SK-N-SH (cell line): Measurements from ENCODE around the gene GRXCR2. TPM values are rescaled to one million over a fixed set of nuclear protein-coding genes. Genes with fewer than 3 reads are reported as not detected.

Source experiments
- CTCF ChIA-PET: fragments of 300-600, 350-600 bp; formaldehyde crosslinking; extraction: SDS; loops from one replicate; lab custom pipeline; 2021; lab: Yijun Ruan, JAX
- POLR2A ChIA-PET: fragments of 350-600 bp; sonication (Branson Sonifier 250); formaldehyde crosslinking; extraction: SDS; loops from one replicate; lab custom pipeline; 2020; ENCODE audit warnings: antibody characterized with exemption, inconsistent platforms; lab: Yijun Ruan, JAX
- DNase-seq: peaks from one replicate; pipeline ENCODE4 v3.0.0; 2012
- H2AFZ ChIP-seq: fragments of 200-600 bp; sonication (generic); 2 replicates; pipeline ENCODE4 v1.8.1; 2016; ENCODE audit warnings: antibody characterized with exemption, mild to moderate bottlenecking, low read depth
- H3F3A ChIP-seq: fragments of 200-600 bp; sonication (generic); replicated peaks from 2 replicates; pipeline ENCODE3; 2016; ENCODE audit warnings: antibody characterized with exemption, mild to moderate bottlenecking; ENCODE audit not compliant: insufficient read depth
- H3K27ac ChIP-seq, 2 experiments: fragments of 200-500 bp in 1 of 2; fragments of 200-600 bp in 1 of 2; sonication (Bioruptor generic) in 1 of 2; sonication (generic), shearing (Covaris generic) in 1 of 2; 2 replicates each; pipeline versions ENCODE4 v1.5.1 to v1.6.1; 2014 to 2016; ENCODE audit warnings: low read depth in 2 of 2, inconsistent platforms in 1 of 2, low read length in 1 of 2, mild to moderate bottlenecking in 1 of 2, mixed read lengths in 1 of 2
- H3K27me3 ChIP-seq: fragments of 200-600 bp; sonication (generic), shearing (Covaris generic); 2 replicates; pipeline ENCODE4 v1.6.1; 2016; ENCODE audit warnings: mixed run types; ENCODE audit not compliant: insufficient read depth
- H3K36me3 ChIP-seq, 2 experiments: fragments of 200-500 bp in 1 of 2; fragments of 200-600 bp in 1 of 2; sonication (Bioruptor generic) in 1 of 2; sonication (generic) in 1 of 2; replicated peaks in 1 of 2; 2 replicates each; pipeline versions ENCODE3 to v1.5.1; 2014 to 2016; ENCODE audit warnings: low read length in 1 of 2, mild to moderate bottlenecking in 1 of 2; ENCODE audit not compliant: insufficient read depth in 2 of 2, control insufficient read depth in 1 of 2
- H3K4me1 ChIP-seq, 2 experiments: fragments of 200-500 bp in 1 of 2; fragments of 200-600 bp in 1 of 2; sonication (Bioruptor generic) in 1 of 2; sonication (generic), shearing (Covaris generic) in 1 of 2; 2 replicates each; pipeline versions ENCODE4 v1.5.1 to v1.6.1; 2014 to 2016; ENCODE audit warnings: low read depth in 1 of 2, low read length in 1 of 2, mixed run types in 1 of 2; ENCODE audit not compliant: insufficient read depth in 2 of 2, control insufficient read depth in 1 of 2
- H3K4me2 ChIP-seq: fragments of 200-600 bp; sonication (generic), shearing (Covaris generic); 2 replicates; pipeline ENCODE4 v1.6.1; 2017; ENCODE audit warnings: mixed run types
- H3K4me3 ChIP-seq, 2 experiments: fragments of 200-500 bp in 1 of 2; fragments of 200-600 bp in 1 of 2; sonication (Bioruptor generic) in 1 of 2; sonication (generic), shearing (Covaris generic) in 1 of 2; 2 replicates each; pipeline versions ENCODE4 v1.5.1 to v1.8.1; 2014 to 2016; ENCODE audit warnings: low read depth in 2 of 2, inconsistent platforms in 1 of 2, low read length in 1 of 2, mild to moderate bottlenecking in 1 of 2, mixed read lengths in 1 of 2, moderate library complexity in 1 of 2
- H3K79me2 ChIP-seq: fragments of 200-600 bp; sonication (generic); 2 replicates; pipeline ENCODE4 v1.8.1; 2017; ENCODE audit warnings: mild to moderate bottlenecking; ENCODE audit not compliant: insufficient read depth
- H3K9ac ChIP-seq: fragments of 200-600 bp; sonication (generic); 2 replicates; pipeline ENCODE4 v1.6.1; 2017; ENCODE audit warnings: mixed run types
- H3K9me2 ChIP-seq: fragments of 200-600 bp; sonication (generic); 2 replicates; pipeline ENCODE4 v1.6.1; 2017; ENCODE audit warnings: mixed run types
- H3K9me3 ChIP-seq: fragments of 200-600 bp; sonication (generic); 2 replicates; pipeline ENCODE4 v1.6.1; 2017; ENCODE audit warnings: mixed run types, mild to moderate bottlenecking, moderate library complexity
- H4K20me1 ChIP-seq: fragments of 200-600 bp; sonication (generic); 2 replicates; pipeline ENCODE4 v1.6.1; 2017; ENCODE audit warnings: mild to moderate bottlenecking, mixed run types; ENCODE audit not compliant: insufficient read depth
- ELF1 ChIP-seq: IDR thresholded peaks from 2 replicates; pipeline ENCODE4 v1.4.0; 2012
- FOSL2 ChIP-seq: IDR thresholded peaks from 2 replicates; pipeline ENCODE4 v1.4.0; 2012; ENCODE audit warnings: low read depth, mild to moderate bottlenecking, moderate library complexity, borderline replicate concordance
- MXI1 ChIP-seq: IDR thresholded peaks from 2 replicates; pipeline ENCODE4 v1.6.1; 2012; ENCODE audit warnings: mild to moderate bottlenecking, low read depth, low read length, improper control_type of control experiment
- NRF1 ChIP-seq: IDR thresholded peaks from 2 replicates; pipeline ENCODE4 v1.6.1; 2012; ENCODE audit warnings: low read depth, mild to moderate bottlenecking, low read length
- SIN3A ChIP-seq: IDR thresholded peaks from 2 replicates; pipeline ENCODE4 v1.6.1; 2012; ENCODE audit warnings: low read depth, mild to moderate bottlenecking, low read length, moderate library complexity, borderline replicate concordance
- SMC3 ChIP-seq: IDR thresholded peaks from 2 replicates; pipeline ENCODE4 v1.6.1; 2012; ENCODE audit warnings: low read depth, low read length, improper control_type of control experiment
- WGBS: methylation state at CpG from one replicate; pipeline ENCODE4 v1.1.6; 2017; ENCODE audit warnings: low lambda C conversion rate; 5-methylcytosine and 5-hydroxymethylcytosine counted together
- polyA plus RNA-seq, 3 experiments: library from polyadenylated mRNA; depleted of rRNA; stranded (reverse); fragments of >200 nt; gene quantifications; 2 replicates each; pipeline ENCODE4 v1.2.3, GENCODE V29; 2012
- TF ChIP-seq, protein P1 (sequence below): fragments of 200-600 bp; sonication (generic); IDR thresholded peaks from 2 replicates; pipeline ENCODE4 v1.6.1; 2017; ENCODE audit warnings: antibody characterized with exemption, mild to moderate bottlenecking, moderate library complexity
- TF ChIP-seq, protein P2 (sequence below): fragments of 150-350 bp; IDR thresholded peaks from 2 replicates; pipeline ENCODE4 v1.6.1; 2016; ENCODE audit warnings: mild to moderate bottlenecking, low read depth, low read length
- TF ChIP-seq, protein P3 (sequence below): IDR thresholded peaks from 2 replicates; pipeline ENCODE4 v1.4.0; 2012; ENCODE audit warnings: low read depth, borderline replicate concordance
- TF ChIP-seq, protein P4 (sequence below): IDR thresholded peaks from 2 replicates; pipeline ENCODE4 v1.4.0; 2012; ENCODE audit warnings: low read depth

Gene GRXCR2
- polyA plus RNA-seq, 1 of the 3 experiments (the other 2 are of a cell fraction) = not detected

DNA sequence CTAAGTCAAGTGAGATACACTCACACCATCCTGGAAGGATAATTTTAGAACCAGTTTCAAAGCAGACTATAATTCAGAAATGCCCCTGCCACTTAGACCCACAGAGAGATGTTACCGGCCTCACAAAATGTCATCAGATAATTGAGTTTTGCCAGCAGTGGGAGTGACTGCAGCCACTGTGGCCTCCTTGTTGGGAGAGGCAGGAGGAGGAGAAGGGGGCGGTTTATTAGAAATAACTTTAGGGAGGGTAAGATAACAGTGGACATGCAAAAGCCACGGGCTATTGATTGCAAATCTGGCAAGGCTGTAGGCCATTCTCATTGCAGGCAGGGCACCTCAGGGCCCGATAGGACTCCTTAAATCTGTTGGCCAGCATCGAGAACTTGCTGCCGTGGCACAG is 13.4 kb downstream of the GRXCR2 start:
- peaks cover 0 to 13% of the 10 kb centered on the region in 2 experiments; a peak in 3 of 4 replicates for H3K4me1 ChIP-seq
- H3F3A ChIP-seq = peaks cover 4% of the 10 kb centered on the region
- no peaks in the 10 kb centered on the region for H3K27me3 ChIP-seq
- ChIA-PET POLR2A (no interaction called here), CTCF (no interaction called here)
- no peak overlapping the region for H3K4me2 ChIP-seq
- H2AFZ ChIP-seq = peak overlapping the region; percentile 48; the same call in 1 of the 2 replicates
- H3K9me2 ChIP-seq = no peaks in the 10 kb centered on the region
- no peak overlapping the region for H3K27ac ChIP-seq
- no peak for DNase-seq
- H3K4me3 ChIP-seq = no peak overlapping the region; a peak in 1 of 4 replicates
- WGBS = 76% methylated on average over 6 of the region's 6 CpGs
- no peaks in the 10 kb centered on the region for H3K36me3 ChIP-seq
- H3K9me3 ChIP-seq = no peaks in the 10 kb centered on the region
- H3K9ac ChIP-seq = no peak overlapping the region
- H3K79me2 ChIP-seq = no peaks in the 10 kb centered on the region
- H4K20me1 ChIP-seq = no peaks in the 10 kb centered on the region
- TF ChIP-seq, protein P1, sequence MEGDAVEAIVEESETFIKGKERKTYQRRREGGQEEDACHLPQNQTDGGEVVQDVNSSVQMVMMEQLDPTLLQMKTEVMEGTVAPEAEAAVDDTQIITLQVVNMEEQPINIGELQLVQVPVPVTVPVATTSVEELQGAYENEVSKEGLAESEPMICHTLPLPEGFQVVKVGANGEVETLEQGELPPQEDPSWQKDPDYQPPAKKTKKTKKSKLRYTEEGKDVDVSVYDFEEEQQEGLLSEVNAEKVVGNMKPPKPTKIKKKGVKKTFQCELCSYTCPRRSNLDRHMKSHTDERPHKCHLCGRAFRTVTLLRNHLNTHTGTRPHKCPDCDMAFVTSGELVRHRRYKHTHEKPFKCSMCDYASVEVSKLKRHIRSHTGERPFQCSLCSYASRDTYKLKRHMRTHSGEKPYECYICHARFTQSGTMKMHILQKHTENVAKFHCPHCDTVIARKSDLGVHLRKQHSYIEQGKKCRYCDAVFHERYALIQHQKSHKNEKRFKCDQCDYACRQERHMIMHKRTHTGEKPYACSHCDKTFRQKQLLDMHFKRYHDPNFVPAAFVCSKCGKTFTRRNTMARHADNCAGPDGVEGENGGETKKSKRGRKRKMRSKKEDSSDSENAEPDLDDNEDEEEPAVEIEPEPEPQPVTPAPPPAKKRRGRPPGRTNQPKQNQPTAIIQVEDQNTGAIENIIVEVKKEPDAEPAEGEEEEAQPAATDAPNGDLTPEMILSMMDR = no peak
- TF ChIP-seq, all 33 proteins: peak for 0

DNA sequence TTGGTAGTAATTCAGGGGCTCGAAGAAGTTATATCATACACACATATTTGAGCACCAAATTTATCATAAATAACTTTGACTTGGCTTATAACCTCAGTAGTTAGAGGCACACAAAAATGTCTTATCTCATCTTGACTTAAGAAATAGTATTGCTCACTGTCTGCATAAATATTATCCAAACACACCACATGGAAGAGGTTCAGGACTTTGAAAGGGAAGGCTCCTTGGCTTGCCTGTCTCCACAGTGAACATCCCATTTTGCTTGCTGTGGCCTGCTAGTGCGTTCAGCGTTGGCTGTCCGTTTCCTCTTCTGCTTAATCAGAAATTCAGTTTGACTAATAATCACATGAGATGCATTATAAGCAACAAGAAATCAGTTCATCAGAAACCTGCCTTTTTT is 13.9 kb downstream of the GRXCR2 start:
- WGBS = 84% methylated on average over 4 of the region's 4 CpGs
- CTCF ChIA-PET = no interaction called here

More for the DNA sequence above, 13.9 kb downstream of the GRXCR2 start:
- no peak overlapping the region; a peak in 1 of 4 replicates for H3K4me3 ChIP-seq
- no peaks in the 10 kb centered on the region for H4K20me1 ChIP-seq
- peak overlapping the region; percentile 48; the same call in 1 of the 2 replicates for H2AFZ ChIP-seq
- TF ChIP-seq SIN3A (no peak), MXI1 (no peak), FOSL2 (no peak), ELF1 (no peak), NRF1 (no peak), SMC3 (no peak)
- TF ChIP-seq, protein P2, sequence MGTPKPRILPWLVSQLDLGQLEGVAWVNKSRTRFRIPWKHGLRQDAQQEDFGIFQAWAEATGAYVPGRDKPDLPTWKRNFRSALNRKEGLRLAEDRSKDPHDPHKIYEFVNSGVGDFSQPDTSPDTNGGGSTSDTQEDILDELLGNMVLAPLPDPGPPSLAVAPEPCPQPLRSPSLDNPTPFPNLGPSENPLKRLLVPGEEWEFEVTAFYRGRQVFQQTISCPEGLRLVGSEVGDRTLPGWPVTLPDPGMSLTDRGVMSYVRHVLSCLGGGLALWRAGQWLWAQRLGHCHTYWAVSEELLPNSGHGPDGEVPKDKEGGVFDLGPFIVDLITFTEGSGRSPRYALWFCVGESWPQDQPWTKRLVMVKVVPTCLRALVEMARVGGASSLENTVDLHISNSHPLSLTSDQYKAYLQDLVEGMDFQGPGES = no peak
- TF ChIP-seq, protein P3, sequence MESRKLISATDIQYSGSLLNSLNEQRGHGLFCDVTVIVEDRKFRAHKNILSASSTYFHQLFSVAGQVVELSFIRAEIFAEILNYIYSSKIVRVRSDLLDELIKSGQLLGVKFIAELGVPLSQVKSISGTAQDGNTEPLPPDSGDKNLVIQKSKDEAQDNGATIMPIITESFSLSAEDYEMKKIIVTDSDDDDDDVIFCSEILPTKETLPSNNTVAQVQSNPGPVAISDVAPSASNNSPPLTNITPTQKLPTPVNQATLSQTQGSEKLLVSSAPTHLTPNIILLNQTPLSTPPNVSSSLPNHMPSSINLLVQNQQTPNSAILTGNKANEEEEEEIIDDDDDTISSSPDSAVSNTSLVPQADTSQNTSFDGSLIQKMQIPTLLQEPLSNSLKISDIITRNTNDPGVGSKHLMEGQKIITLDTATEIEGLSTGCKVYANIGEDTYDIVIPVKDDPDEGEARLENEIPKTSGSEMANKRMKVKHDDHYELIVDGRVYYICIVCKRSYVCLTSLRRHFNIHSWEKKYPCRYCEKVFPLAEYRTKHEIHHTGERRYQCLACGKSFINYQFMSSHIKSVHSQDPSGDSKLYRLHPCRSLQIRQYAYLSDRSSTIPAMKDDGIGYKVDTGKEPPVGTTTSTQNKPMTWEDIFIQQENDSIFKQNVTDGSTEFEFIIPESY = no peak
- TF ChIP-seq, protein P4, sequence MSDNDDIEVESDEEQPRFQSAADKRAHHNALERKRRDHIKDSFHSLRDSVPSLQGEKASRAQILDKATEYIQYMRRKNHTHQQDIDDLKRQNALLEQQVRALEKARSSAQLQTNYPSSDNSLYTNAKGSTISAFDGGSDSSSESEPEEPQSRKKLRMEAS = no peak
- TF ChIP-seq, protein P1 = no peak
- no peaks in the 10 kb centered on the region for H3K27me3 ChIP-seq
- H3K36me3 ChIP-seq = no peaks in the 10 kb centered on the region
- H3K79me2 ChIP-seq = no peaks in the 10 kb centered on the region
- H3K27ac ChIP-seq = no peak overlapping the region
- H3K4me1 ChIP-seq = peaks cover 0 to 16% of the 10 kb centered on the region in 2 experiments; a peak in 3 of 4 replicates
- H3F3A ChIP-seq = peaks cover 4% of the 10 kb centered on the region
- H3K9ac ChIP-seq = no peak overlapping the region
- H3K9me3 ChIP-seq = no peaks in the 10 kb centered on the region
- H3K9me2 ChIP-seq = no peaks in the 10 kb centered on the region
- DNase-seq = no peak
- POLR2A ChIA-PET = no interaction called here
- H3K4me2 ChIP-seq = no peak overlapping the region
